GM23248 (cell line): ENCODE measurements around the gene DAZL. TPM values are rescaled to one million over a fixed set of nuclear protein-coding genes. Genes with fewer than 3 reads are reported as not detected.

ENCODE experiments used
- DNase-seq: peaks from one replicate; pipeline ENCODE4 v3.0.0-alpha.2; 2015
- H2AFZ ChIP-seq: fragments of 200-600 bp; sonication (generic); 2 replicates; pipeline ENCODE4 v1.6.1; 2016; ENCODE audit warnings: antibody characterized with exemption
- H3F3A ChIP-seq: fragments of 200-600 bp; sonication (generic); 2 replicates; pipeline ENCODE4 v1.6.1; 2016; ENCODE audit warnings: mild to moderate bottlenecking, antibody characterized with exemption, mixed run types; ENCODE audit not compliant: insufficient read depth
- H3K27ac ChIP-seq: fragments of 200-600 bp; sonication (generic); 2 replicates; pipeline ENCODE4 v1.5.1; 2016; ENCODE audit warnings: mild to moderate bottlenecking
- H3K27me3 ChIP-seq: fragments of 200-600 bp; sonication (generic); replicated peaks from 2 replicates; pipeline ENCODE4 v1.6.1; 2016; ENCODE audit warnings: mild to moderate bottlenecking; ENCODE audit not compliant: insufficient read depth
- H3K36me3 ChIP-seq: fragments of 200-600 bp; sonication (generic); 2 replicates; pipeline ENCODE4 v1.6.1; 2016; ENCODE audit warnings: low read depth, mild to moderate bottlenecking
- H3K4me1 ChIP-seq: fragments of 200-600 bp; sonication (generic); 2 replicates; pipeline ENCODE4 v1.6.1; 2016; ENCODE audit warnings: mild to moderate bottlenecking; ENCODE audit not compliant: insufficient read depth
- H3K4me2 ChIP-seq: fragments of 200-600 bp; sonication (generic); one replicate; pipeline ENCODE4 v1.6.1; 2016; ENCODE audit warnings: mild to moderate bottlenecking; ENCODE audit not compliant: unreplicated experiment
- H3K4me3 ChIP-seq: fragments of 200-600 bp; sonication (generic); 2 replicates; pipeline ENCODE4 v1.5.1; 2016; ENCODE audit warnings: mild to moderate bottlenecking
- H3K79me2 ChIP-seq: fragments of 200-600 bp; sonication (generic); 2 replicates; pipeline ENCODE4 v1.6.1; 2016; ENCODE audit warnings: mild to moderate bottlenecking; ENCODE audit not compliant: insufficient read depth
- H3K9ac ChIP-seq: fragments of 200-600 bp; sonication (generic); 2 replicates; pipeline ENCODE4 v1.6.1; 2016; ENCODE audit warnings: mild to moderate bottlenecking
- H3K9me2 ChIP-seq: fragments of 200-600 bp; sonication (generic); 2 replicates; pipeline ENCODE4 v1.6.1; 2016; ENCODE audit warnings: mixed run types, mild to moderate bottlenecking, moderate library complexity; ENCODE audit not compliant: insufficient read depth
- H3K9me3 ChIP-seq: fragments of 200-600 bp; sonication (generic); one replicate; pipeline ENCODE4 v1.6.1; 2017; ENCODE audit warnings: low read depth
- H4K20me1 ChIP-seq: fragments of 200-600 bp; sonication (generic); 2 replicates; pipeline ENCODE4 v1.6.0; 2016; ENCODE audit not compliant: insufficient read depth
- EZH2 ChIP-seq: fragments of 200-600 bp; sonication (generic); IDR thresholded peaks from 2 replicates; pipeline ENCODE4 v1.6.1; 2018; ENCODE audit warnings: antibody characterized with exemption, mild to moderate bottlenecking; ENCODE audit not compliant: insufficient read depth, poor library complexity, severe bottlenecking
- EZH2phosphoT487 ChIP-seq: fragments of 200-600 bp; sonication (generic); IDR thresholded peaks from 2 replicates; pipeline ENCODE4 v1.6.1; 2018; ENCODE audit warnings: antibody characterized with exemption, moderate library complexity, mild to moderate bottlenecking, low read depth; ENCODE audit not compliant: insufficient read depth
- WGBS, 2 experiments: methylation state at CpG; one replicate each; pipeline ENCODE4 v1.1.6; 2015 to 2017; ENCODE audit warnings: low lambda C conversion rate in 2 of 2, low coverage in 1 of 2; ENCODE audit errors: missing lambda C conversion rate in 2 of 2; 5-methylcytosine and 5-hydroxymethylcytosine counted together
- in situ Hi-C: fragments of 300-500 bp; cut with MboI; formaldehyde crosslinking; loops from 2 replicates; pipeline ENCODE4 v1.15.0; 2020
- polyA plus RNA-seq: library from polyadenylated mRNA; unstranded; fragments of >200 nt; fragmentation: Nextera tagmentation; extraction: Ambion mirVana; gene quantifications from 2 replicates; pipeline ENCODE4 v1.2.1, GENCODE V29; 2016
- total RNA-seq: library from RNA; depleted of rRNA; stranded (reverse); fragments of >200 nt; shearing (Covaris generic); gene quantifications from 2 replicates; pipeline ENCODE4 v1.2.3, GENCODE V29; 2014

DAZL gene
- total and polyA plus RNA-seq, 2 experiments from 2014 or later: not detected

DNA sequence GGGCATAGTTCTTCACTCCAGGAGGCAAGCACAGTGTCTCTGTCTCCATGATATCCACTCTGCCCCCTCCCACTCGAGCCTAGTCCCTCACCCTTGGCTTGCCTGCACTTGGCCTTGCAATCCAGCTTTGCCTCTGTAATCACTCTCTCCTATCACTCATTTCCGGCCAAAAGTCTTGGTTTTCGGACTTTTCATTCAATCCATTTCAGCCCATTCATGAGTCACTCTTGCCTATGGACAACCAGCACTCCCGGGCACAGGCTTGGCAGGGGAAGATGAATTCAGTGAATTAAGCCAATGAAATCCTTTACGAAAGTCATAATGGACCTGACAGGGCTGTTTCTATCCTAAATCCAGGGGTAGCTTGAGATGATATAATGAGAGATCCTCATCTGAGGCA lies 21.7 kb downstream of the DAZL start:
- WGBS, 2 experiments: 76 to 82% methylated on average over 5 of the region's 5 CpGs
- no peak overlapping the region for H3K4me3 ChIP-seq
- DNase-seq: no peak
- H3K79me2 ChIP-seq: no peaks in the 10 kb centered on the region
- H4K20me1 ChIP-seq: no peaks in the 10 kb centered on the region
- no peak overlapping the region for H3K27ac ChIP-seq
- no peaks in the 10 kb centered on the region for H3K9me3 ChIP-seq
- H3K9me2 ChIP-seq: no peaks in the 10 kb centered on the region
- H2AFZ ChIP-seq: no peak overlapping the region
- peaks cover 11% of the 10 kb centered on the region for H3K4me1 ChIP-seq
- in situ Hi-C loops: no loop called here
- H3K27me3 ChIP-seq: no peaks in the 10 kb centered on the region
- TF ChIP-seq EZH2phosphoT487 (no peak), EZH2 (no peak)
- H3K9ac ChIP-seq: no peak overlapping the region
- peaks cover 10% of the 10 kb centered on the region for H3F3A ChIP-seq
- no peaks in the 10 kb centered on the region for H3K36me3 ChIP-seq
- H3K4me2 ChIP-seq: no peak overlapping the region

DNA sequence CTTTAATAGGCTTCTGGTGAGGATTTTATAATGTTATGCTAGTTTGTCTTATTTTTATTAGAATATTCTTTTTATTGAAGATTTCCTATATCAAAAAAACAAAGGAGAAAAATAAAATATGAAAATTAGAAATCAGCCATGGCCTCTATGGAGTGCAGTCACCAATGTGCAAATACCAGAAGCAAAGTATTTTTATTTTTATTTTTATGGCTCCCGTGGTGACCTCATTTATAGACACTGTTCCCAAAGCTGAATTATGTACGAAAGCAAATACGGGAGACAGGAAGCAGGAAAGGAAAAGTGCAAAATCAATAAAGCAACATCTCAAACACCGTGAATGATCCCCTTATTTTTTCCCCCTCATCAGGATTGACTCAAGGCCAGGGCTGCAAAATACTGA lies 35.1 kb downstream of the DAZL start:
- H3K9me3 ChIP-seq: no peaks in the 10 kb centered on the region
- no peaks in the 10 kb centered on the region for H3K9me2 ChIP-seq
- no peak overlapping the region for H2AFZ ChIP-seq
- H3K4me2 ChIP-seq: no peak overlapping the region
- WGBS, 2 experiments: 24 to 32% methylated on average over 4 of the region's 4 CpGs
- no peak overlapping the region for H3K9ac ChIP-seq
- in situ Hi-C loops: no loop called here
- H3K36me3 ChIP-seq: no peaks in the 10 kb centered on the region
- no peaks in the 10 kb centered on the region for H3F3A ChIP-seq
- H3K4me3 ChIP-seq: no peak overlapping the region
- no peaks in the 10 kb centered on the region for H3K79me2 ChIP-seq
- H3K27ac ChIP-seq: no peak overlapping the region
- no peak for DNase-seq
- H3K27me3 ChIP-seq: no peaks in the 10 kb centered on the region
- H4K20me1 ChIP-seq: no peaks in the 10 kb centered on the region
- H3K4me1 ChIP-seq: no peaks in the 10 kb centered on the region
- no peak for TF ChIP-seq EZH2phosphoT487
- TF ChIP-seq EZH2: no peak

DNA sequence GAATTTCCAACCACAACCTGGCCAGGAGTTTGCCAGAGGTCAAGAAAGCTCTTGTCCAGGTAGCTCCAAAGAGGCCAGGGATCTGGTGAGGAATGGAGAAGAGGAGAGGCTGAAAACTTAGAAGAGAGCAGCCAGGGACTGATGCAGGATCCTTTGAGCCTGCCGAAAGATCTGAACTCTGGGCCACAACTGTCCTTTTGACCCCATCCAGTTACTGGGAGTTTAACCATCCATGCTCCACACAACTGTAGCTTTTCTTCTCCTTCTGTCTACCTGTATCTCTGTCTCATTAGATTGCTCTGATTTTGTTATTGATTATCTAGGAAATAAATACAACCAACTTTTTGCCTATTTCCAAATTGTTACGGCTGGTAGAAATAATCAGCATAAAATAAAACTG lies 36.7 kb downstream of the DAZL start:
- Histone ChIP-seq H3F3A (no peaks in the 10 kb centered on the region), H2AFZ (no peak overlapping the region), H3K27ac (no peak overlapping the region), H3K36me3 (no peaks in the 10 kb centered on the region), H3K79me2 (no peaks in the 10 kb centered on the region), H3K4me2 (no peak overlapping the region), H4K20me1 (no peaks in the 10 kb centered on the region), H3K4me3 (no peak overlapping the region), H3K9me2 (no peaks in the 10 kb centered on the region), H3K9me3 (peaks cover 4% of the 10 kb centered on the region), H3K4me1 (no peaks in the 10 kb centered on the region), H3K27me3 (no peaks in the 10 kb centered on the region), H3K9ac (no peak overlapping the region)
- in situ Hi-C loops: no loop called here
- 91 to 98% methylated on average over 2 of the region's 2 CpGs for WGBS, 2 experiments
- TF ChIP-seq EZH2 (no peak), EZH2phosphoT487 (no peak)
- DNase-seq: no peak

DNA sequence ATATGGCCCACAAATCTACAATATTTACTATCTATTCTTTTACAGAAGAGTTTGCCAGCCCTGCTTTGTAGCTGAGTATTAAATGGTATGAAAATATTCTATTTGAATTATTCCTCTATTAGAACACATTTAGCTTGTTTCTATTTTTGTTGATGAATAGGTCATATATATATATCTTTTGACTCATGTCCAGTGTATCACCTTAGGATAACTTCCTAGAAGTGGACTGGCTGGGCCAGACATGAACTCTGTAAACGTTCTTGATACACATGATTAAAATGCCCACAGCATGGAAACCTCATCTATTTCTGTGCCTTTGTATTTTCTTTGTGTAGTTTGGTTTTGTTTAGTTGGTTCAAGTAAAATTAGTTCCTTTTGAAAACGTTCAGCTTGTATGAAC lies 37.1 kb downstream of the DAZL start:
- Histone ChIP-seq H3K9ac (no peak overlapping the region), H2AFZ (no peak overlapping the region), H3K27ac (no peak overlapping the region), H3K36me3 (no peaks in the 10 kb centered on the region), H3K4me1 (no peaks in the 10 kb centered on the region), H3F3A (no peaks in the 10 kb centered on the region), H3K4me3 (no peak overlapping the region), H3K4me2 (no peak overlapping the region), H3K9me3 (peaks cover 8% of the 10 kb centered on the region), H3K9me2 (no peaks in the 10 kb centered on the region), H3K79me2 (no peaks in the 10 kb centered on the region), H3K27me3 (no peaks in the 10 kb centered on the region), H4K20me1 (no peaks in the 10 kb centered on the region)
- no peak for DNase-seq
- in situ Hi-C loops: no loop called here
- 39 to 47% methylated on average over 2 of the region's 2 CpGs for WGBS, 2 experiments
- TF ChIP-seq EZH2: no peak
- no peak for TF ChIP-seq EZH2phosphoT487
